Measurements from ENCODE around the gene THADA. TPM values are rescaled to one million over a fixed set of nuclear protein-coding genes. Genes with fewer than 3 reads are reported as not detected.
"Not testable (repeated sequence)": the region's sequence is repeated elsewhere in the genome, so short reads cannot be mapped to it uniquely, and the experiment has no call there.

THADA gene
- total and polyA plus RNA-seq, 7 experiments from 2014 or later = 11.7 to 43.0 (median 39.6) TPM

DNA sequence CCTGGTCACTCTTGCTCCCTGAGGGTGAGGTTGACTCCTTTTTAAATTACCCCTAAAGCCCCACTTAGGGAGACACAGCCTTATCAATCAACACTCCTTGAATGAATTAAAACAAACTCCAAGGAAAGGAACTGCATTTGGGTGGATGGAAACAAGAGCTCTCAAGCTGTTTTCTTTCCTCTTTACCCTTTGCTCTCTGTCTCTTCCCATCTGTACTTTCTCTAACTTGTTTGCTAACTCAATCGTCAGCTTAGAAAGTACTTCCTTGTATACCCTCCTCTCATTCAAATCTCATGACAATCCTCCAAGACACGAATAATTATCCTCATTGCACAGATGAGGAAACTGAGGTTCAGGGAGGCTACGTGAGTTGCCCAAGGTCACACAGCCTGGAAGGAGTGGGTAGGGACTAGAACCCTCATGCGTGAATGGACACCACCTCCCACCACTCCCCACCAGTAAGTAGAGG lies 402.2 kb downstream of the THADA start:
- H3K4me1 Mint-ChIP-seq = peaks cover 37 to 81% (median 62%) of the 10 kb centered on the region in 7 donors
- ATAC-seq = no peak
- peak overlapping the region; percentile 86 to 100 (median 92) for H3K4me3 Mint-ChIP-seq
- H3K4me3 ChIP-seq (ENCODE audit: low read length) = peak overlapping the region; percentile 80
- H3K27ac Mint-ChIP-seq = peak overlapping the region; percentile 94 to 100 (median 99)
- POLR2A ChIA-PET = interaction anchor here (1.2 to 13.1 kb wide), 9 partner anchors 8 to 63 kb away, joined by 5 to 543 read pairs (median 18); partner anchors contain the start of gene ZFP36L2
- H3K9me3 Mint-ChIP-seq = peaks cover 0 to 3% (median 0%) of the 10 kb centered on the region in 11 donors
- peaks cover 0 to 11% (median 0%) of the 10 kb centered on the region in 5 donors for H3K36me3 Mint-ChIP-seq
- no peaks in the 10 kb centered on the region for H3K27me3 Mint-ChIP-seq
- H3K9me3 ChIP-seq (ENCODE audit: control insufficient read depth in 2 of 3, low read length in 3 of 3) = no peaks in the 10 kb centered on the region
- CTCF ChIA-PET = interaction anchor here (1.4 to 4.6 kb wide), 6 partner anchors 19 to 57 kb away, joined by 4 to 24 read pairs (median 6); no protein-coding TSS in a partner anchor
- intact Hi-C loops (cut with micrococcal nuclease) = loop anchor here (1.0 kb wide), 3 partner anchors 9 to 56 kb away; no protein-coding TSS in a partner anchor
- no peaks in the 10 kb centered on the region for H3K36me3 ChIP-seq (ENCODE audit: control insufficient read depth in 2 of 3, insufficient read depth in 3 of 3, low read length in 3 of 3)
- no peak for DNase-seq
- H3K27me3 ChIP-seq (ENCODE audit: control insufficient read depth in 2 of 2, insufficient read depth in 2 of 2, low read length in 2 of 2) = no peaks in the 10 kb centered on the region
- H3K27ac ChIP-seq (ENCODE audit: low read depth, low read length) = peak overlapping the region; percentile 98
- H3K4me1 ChIP-seq (ENCODE audit: control insufficient read depth in 2 of 2, insufficient read depth in 2 of 2, low read length in 2 of 2) = peaks cover 61 to 69% of the 10 kb centered on the region in 2 donors

DNA sequence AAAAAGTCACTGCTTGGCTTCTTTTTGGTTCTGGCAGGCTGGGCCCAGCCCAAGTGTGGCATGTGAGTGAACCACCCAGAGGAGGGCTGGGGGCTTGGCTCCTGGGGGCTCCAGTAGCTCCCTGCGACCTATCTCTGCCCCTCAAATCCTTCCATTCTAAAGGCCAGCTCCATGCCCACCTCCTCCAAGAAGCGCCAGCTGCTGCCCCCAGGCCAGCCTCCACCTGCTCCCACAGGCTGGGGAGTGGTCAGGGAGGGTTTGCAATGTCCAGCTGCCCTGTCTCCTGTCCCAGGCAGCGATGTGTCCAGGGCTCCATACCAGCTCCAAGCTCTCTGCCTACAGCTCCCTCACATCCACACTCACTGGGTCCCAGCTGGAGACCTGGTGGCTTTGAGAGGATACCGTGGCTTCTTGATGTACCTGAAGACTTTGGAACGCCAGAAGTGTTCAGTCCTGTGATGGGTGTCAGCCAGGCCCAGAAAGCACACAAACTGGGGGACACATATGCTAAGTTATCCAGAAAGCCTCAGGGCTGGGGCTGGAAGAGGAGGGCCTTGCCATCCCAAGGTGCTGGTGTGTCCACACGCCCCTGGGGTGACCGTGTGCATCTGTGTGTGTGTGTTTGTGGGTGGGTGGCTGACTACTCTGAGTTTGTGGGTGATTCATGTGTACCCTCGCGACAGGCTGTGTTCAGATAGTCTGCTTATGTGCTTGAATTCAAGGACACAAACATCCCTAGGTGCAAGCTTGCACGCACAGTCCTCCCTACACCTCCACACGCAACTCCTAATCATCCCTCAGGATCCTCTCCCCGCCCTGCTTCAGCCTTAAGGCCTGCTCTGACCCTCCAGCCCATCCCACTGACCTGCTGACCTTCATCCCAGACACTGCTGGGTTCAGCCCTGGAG lies 402.8 kb downstream of the THADA start:
- Histone ChIP-seq H3K27ac (ENCODE audit: low read depth, low read length) (peak overlapping the region; percentile 98), H3K4me3 (ENCODE audit: low read length) (peak overlapping the region; percentile 80), H3K9me3 (ENCODE audit: control insufficient read depth in 2 of 3, low read length in 3 of 3) (no peaks in the 10 kb centered on the region), H3K4me1 (ENCODE audit: control insufficient read depth in 2 of 2, insufficient read depth in 2 of 2, low read length in 2 of 2) (peaks cover 61 to 73% of the 10 kb centered on the region in 2 donors), H3K36me3 (ENCODE audit: control insufficient read depth in 2 of 3, insufficient read depth in 3 of 3, low read length in 3 of 3) (no peaks in the 10 kb centered on the region), H3K27me3 (ENCODE audit: control insufficient read depth in 2 of 2, insufficient read depth in 2 of 2, low read length in 2 of 2) (no peaks in the 10 kb centered on the region)
- DNase-seq = no peak
- peaks cover 40 to 83% (median 59%) of the 10 kb centered on the region in 7 donors for H3K4me1 Mint-ChIP-seq
- no peak for ATAC-seq
- peak overlapping the region; percentile 86 to 100 (median 92) for H3K4me3 Mint-ChIP-seq
- H3K27ac Mint-ChIP-seq = peak overlapping the region; percentile 94 to 100 (median 99)
- ChIA-PET POLR2A (interaction anchor here (1.1 to 13.1 kb wide), 8 partner anchors 7 to 62 kb away, joined by 5 to 543 read pairs (median 28); partner anchors contain the start of gene ZFP36L2), CTCF (interaction anchor here (0.6 to 4.6 kb wide), 12 partner anchors 12 to 60 kb away, joined by 3 to 24 read pairs (median 4); no protein-coding TSS in a partner anchor)
- no peaks in the 10 kb centered on the region for H3K27me3 Mint-ChIP-seq
- intact Hi-C loops (cut with micrococcal nuclease) = no loop called here
- H3K36me3 Mint-ChIP-seq = peaks cover 0 to 11% (median 0%) of the 10 kb centered on the region in 5 donors
- H3K9me3 Mint-ChIP-seq = peaks cover 0 to 3% (median 0%) of the 10 kb centered on the region in 11 donors

DNA sequence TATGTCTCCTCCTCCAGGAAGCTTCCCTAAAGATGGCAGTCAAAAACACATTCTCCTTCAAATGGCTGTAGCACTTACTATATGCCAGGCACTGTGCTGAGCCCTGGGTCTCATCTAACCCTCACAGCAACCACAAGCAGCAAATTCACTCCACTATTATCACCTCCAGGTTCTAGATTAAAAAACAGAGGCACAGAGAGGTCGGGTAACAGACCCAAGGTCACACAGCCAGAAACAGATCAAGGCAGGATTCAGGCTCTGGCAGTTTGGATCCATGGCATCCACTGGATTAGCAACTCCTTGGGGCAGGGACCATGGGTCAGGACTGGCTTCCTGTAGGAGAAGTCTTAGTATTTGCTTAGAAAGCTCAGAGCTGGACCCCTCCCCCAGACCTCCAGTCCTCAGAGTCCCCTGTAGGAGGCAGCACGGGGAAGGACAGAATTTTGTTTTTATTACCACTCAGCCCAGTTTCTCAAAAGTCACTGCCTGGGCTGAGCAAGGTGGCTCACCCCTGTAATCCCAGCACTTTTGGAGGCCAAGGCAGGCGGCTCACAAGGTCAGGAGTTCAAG lies 403.8 kb downstream of the THADA start:
- H3K27me3 Mint-ChIP-seq = no peaks in the 10 kb centered on the region
- POLR2A ChIA-PET = interaction anchor here (1.1 to 13.1 kb wide), 7 partner anchors 14 to 61 kb away, joined by 5 to 543 read pairs (median 37); partner anchors contain the start of gene ZFP36L2
- intact Hi-C loops (cut with micrococcal nuclease) = no loop called here
- peaks cover 44 to 86% (median 60%) of the 10 kb centered on the region in 7 donors for H3K4me1 Mint-ChIP-seq
- H3K27ac Mint-ChIP-seq = peak overlapping the region; percentile 70 to 100 (median 99)
- peaks cover 55 to 76% of the 10 kb centered on the region in 2 donors for H3K4me1 ChIP-seq (ENCODE audit: control insufficient read depth in 2 of 2, insufficient read depth in 2 of 2, low read length in 2 of 2)
- H3K27me3 ChIP-seq (ENCODE audit: control insufficient read depth in 2 of 2, insufficient read depth in 2 of 2, low read length in 2 of 2) = no peaks in the 10 kb centered on the region
- no peaks in the 10 kb centered on the region for H3K36me3 ChIP-seq (ENCODE audit: control insufficient read depth in 2 of 3, insufficient read depth in 3 of 3, low read length in 3 of 3)
- peak overlapping the region; percentile 23 to 100 (median 80) for H3K4me3 Mint-ChIP-seq
- peaks cover 0 to 3% (median 0%) of the 10 kb centered on the region in 11 donors for H3K9me3 Mint-ChIP-seq
- peak overlapping the region; percentile 98 for H3K27ac ChIP-seq (ENCODE audit: low read depth, low read length)
- DNase-seq = peak in 4 of 9 donors; percentile 30 to 45 (median 36)
- no peak overlapping the region for H3K4me3 ChIP-seq (ENCODE audit: low read length)
- CTCF ChIA-PET = interaction anchor here (0.6 to 4.6 kb wide), 13 partner anchors 13 to 59 kb away, joined by 3 to 24 read pairs (median 4); no protein-coding TSS in a partner anchor
- H3K9me3 ChIP-seq (ENCODE audit: control insufficient read depth in 2 of 3, low read length in 3 of 3) = no peaks in the 10 kb centered on the region
- peaks cover 0 to 8% (median 0%) of the 10 kb centered on the region in 5 donors for H3K36me3 Mint-ChIP-seq
- no peak for ATAC-seq

GRCh38 chr2:43190311-43191052 lies 405.4 kb downstream of the THADA start:
- intact Hi-C loops (cut with micrococcal nuclease) = no loop called here
- H3K4me3 Mint-ChIP-seq = no peak overlapping the region
- H3K9me3 Mint-ChIP-seq = no peaks in the 10 kb centered on the region
- ChIA-PET CTCF (no interaction called here), POLR2A (interaction anchor here (12.3 to 13.1 kb wide), 3 partner anchors 15 to 60 kb away, joined by 120 to 543 read pairs (median 531); partner anchors contain the start of gene ZFP36L2)
- no peaks in the 10 kb centered on the region for H3K27me3 Mint-ChIP-seq
- DNase-seq (no peak), ATAC-seq (no peak)
- peaks cover 0 to 5% (median 0%) of the 10 kb centered on the region in 5 donors for H3K36me3 Mint-ChIP-seq
- Histone ChIP-seq H3K27ac (ENCODE audit: low read depth, low read length) (no peak overlapping the region), H3K4me1 (ENCODE audit: control insufficient read depth in 2 of 2, insufficient read depth in 2 of 2, low read length in 2 of 2) (peaks cover 42 to 78% of the 10 kb centered on the region in 2 donors), H3K36me3 (ENCODE audit: control insufficient read depth in 2 of 3, insufficient read depth in 3 of 3, low read length in 3 of 3) (no peaks in the 10 kb centered on the region), H3K9me3 (ENCODE audit: control insufficient read depth in 2 of 3, low read length in 3 of 3) (no peaks in the 10 kb centered on the region), H3K4me3 (ENCODE audit: low read length) (no peak overlapping the region), H3K27me3 (ENCODE audit: control insufficient read depth in 2 of 2, insufficient read depth in 2 of 2, low read length in 2 of 2) (no peaks in the 10 kb centered on the region)
- H3K27ac Mint-ChIP-seq = peak overlapping the region in 5 of 9 donors; percentile 17 to 69 (median 66)
- peaks cover 37 to 88% (median 61%) of the 10 kb centered on the region in 7 donors for H3K4me1 Mint-ChIP-seq

- H3K27me3 ChIP-seq (ENCODE audit: control insufficient read depth in 2 of 2, insufficient read depth in 2 of 2, low read length in 2 of 2); H3K27me3 Mint-ChIP-seq; DNase-seq; H3K36me3 Mint-ChIP-seq; intact Hi-C loops (cut with micrococcal nuclease); H3K4me3 Mint-ChIP-seq; H3K9me3 ChIP-seq (ENCODE audit: control insufficient read depth in 2 of 3, low read length in 3 of 3); ATAC-seq; H3K4me3 ChIP-seq (ENCODE audit: low read length); H3K9me3 Mint-ChIP-seq; H3K27ac ChIP-seq (ENCODE audit: low read depth, low read length); H3K36me3 ChIP-seq (ENCODE audit: control insufficient read depth in 2 of 3, insufficient read depth in 3 of 3, low read length in 3 of 3): not testable (repeated sequence)
- ChIA-PET POLR2A (interaction anchor here (0.6 to 13.1 kb wide), 4 partner anchors 15 to 59 kb away, joined by 3 to 543 read pairs (median 326); partner anchors contain the start of gene ZFP36L2), CTCF (interaction anchor here (3.3 kb wide), 1 partner anchor 15 kb away, joined by 12 read pairs; no protein-coding TSS in a partner anchor)
- H3K4me1 Mint-ChIP-seq = peaks cover 35 to 88% (median 66%) of the 10 kb centered on the region in 7 donors
- peak overlapping the region in 6 of 9 donors; percentile 32 to 69 (median 55) for H3K27ac Mint-ChIP-seq
- H3K4me1 ChIP-seq (ENCODE audit: control insufficient read depth in 2 of 2, insufficient read depth in 2 of 2, low read length in 2 of 2) = peaks cover 37 to 77% of the 10 kb centered on the region in 2 donors
These were observed 406.0 kb downstream of the THADA start for GRCh38 chr2:43189861-43190260.
